C4-2B (cell line): ENCODE measurements around the gene TRNP1.

Experiments used
- H3K27ac ChIP-seq: fragments of 450-650 bp; 2 replicates; pipeline ENCODE4 v1.5.1; 2017
- CTCF ChIP-seq: fragments of 450-650 bp; conservative IDR thresholded peaks from 2 replicates; pipeline ENCODE4 v1.5.1; 2017; ENCODE audit warnings: mild to moderate bottlenecking
- ZFX ChIP-seq: fragments of 450-650 bp; IDR thresholded peaks from 2 replicates; pipeline ENCODE4 v1.6.1; 2017

Gene TRNP1

DNA sequence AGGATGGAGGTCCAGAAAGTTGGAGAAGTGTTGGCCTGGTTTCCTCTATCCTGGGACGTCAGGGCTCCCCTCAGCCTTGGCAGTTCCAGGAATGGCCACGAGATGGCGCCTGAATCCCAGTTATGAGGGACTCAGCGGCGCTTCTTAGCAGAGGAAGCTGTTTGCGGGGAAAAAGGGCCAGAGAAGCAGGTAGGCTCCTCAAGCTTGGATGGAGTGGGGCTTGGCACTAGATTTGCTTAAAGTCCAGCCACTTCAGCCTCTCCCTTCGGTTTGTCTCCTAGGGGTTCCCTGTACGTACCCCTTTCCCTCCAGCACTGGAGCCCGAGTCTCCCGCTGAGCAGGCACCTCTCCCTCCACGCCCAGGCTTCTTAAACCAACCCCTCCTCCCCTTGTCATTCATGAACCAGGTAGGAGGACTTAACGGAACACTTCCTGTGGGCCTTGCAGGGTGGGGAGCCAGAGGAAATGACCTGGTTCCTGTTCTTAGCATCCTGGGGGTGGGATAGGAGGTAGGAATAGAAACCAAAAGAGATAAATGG, 51.2 kb downstream of the TRNP1 start:
- H3K27ac ChIP-seq = no peak overlapping the region
- TF ChIP-seq ZFX = no peak
- TF ChIP-seq CTCF = peak; percentile 96

- no peak overlapping the region for H3K27ac ChIP-seq
- TF ChIP-seq CTCF = peak; percentile 96
- no peak for TF ChIP-seq ZFX
Observed at GRCh38 chr1:27045973-27046558, 52.6 kb downstream of the TRNP1 start.

GRCh38 chr1:27047914-27048313, 54.4 kb downstream of the TRNP1 start:
- H3K27ac ChIP-seq = no peak overlapping the region
- no peak for TF ChIP-seq CTCF
- TF ChIP-seq ZFX = no peak

GRCh38 chr1:27049100-27049499, 55.6 kb downstream of the TRNP1 start:
- TF ChIP-seq CTCF = no peak
- no peak for TF ChIP-seq ZFX
- no peak overlapping the region for H3K27ac ChIP-seq

- TF ChIP-seq CTCF (no peak), ZFX (no peak)
- H3K27ac ChIP-seq = no peak overlapping the region
Observed at GRCh38 chr1:27049607-27050006, 56.1 kb downstream of the TRNP1 start.
